Coronary artery (tissue), 2 donors: Measurements from ENCODE around the gene ERGIC1.
"Not testable (repeated sequence)": the region's sequence is repeated elsewhere in the genome, so short reads cannot be mapped to it uniquely, and the experiment has no call there.

ENCODE experiments used
- DNase-seq: peaks from one replicate; pipeline ENCODE4 v3.0.0-alpha.2; 2017; ENCODE audit warnings: low spot score
- H3K27ac ChIP-seq, 2 donors: fragments of 200-600 bp; sonication (generic); one replicate each; pipeline ENCODE4 v1.5.1; 2016 to 2019
- H3K4me3 ChIP-seq: fragments of 200-600 bp; sonication (generic); 2 replicates; pipeline ENCODE4 v1.5.1; 2016; ENCODE audit warnings: mild to moderate bottlenecking, moderate library complexity
- TF ChIP-seq, protein P1 (sequence below): fragments of 200-600 bp; sonication (generic); IDR thresholded peaks from one replicate; pipeline ENCODE4 v1.5.1; 2019; ENCODE audit warnings: antibody characterized with exemption

ERGIC1 gene

DNA sequence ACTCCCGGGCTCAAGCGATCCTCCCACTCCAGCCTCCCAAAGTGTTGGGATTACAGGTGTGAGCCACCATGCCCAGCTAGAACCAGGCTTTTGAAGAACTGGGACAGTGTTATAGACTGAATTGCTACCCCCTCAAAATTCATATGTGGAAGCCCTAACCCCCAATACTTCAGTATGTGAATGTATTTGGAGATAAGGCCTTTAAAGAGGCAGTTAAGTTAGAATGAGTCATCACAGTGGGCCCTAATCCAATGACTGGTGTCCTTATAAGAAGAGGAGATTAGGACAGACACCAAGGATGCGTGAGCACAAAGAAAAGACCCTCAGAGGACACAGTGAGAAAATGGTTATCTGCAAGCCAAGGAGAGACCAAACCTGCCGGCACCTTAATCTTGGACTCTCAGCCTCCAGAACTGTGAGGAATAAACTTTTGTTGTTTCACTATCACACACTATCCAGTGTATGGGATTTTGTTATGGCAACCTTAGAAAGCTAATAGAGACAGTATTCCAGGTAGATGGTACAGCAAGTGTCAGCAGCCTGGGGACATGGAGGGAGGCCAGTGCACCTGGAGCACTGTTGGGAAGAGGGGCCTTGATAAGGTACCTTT is 31.4 kb upstream of the ERGIC1 start:
- H3K27ac ChIP-seq, result no peak overlapping the region
- TF ChIP-seq, protein P1, sequence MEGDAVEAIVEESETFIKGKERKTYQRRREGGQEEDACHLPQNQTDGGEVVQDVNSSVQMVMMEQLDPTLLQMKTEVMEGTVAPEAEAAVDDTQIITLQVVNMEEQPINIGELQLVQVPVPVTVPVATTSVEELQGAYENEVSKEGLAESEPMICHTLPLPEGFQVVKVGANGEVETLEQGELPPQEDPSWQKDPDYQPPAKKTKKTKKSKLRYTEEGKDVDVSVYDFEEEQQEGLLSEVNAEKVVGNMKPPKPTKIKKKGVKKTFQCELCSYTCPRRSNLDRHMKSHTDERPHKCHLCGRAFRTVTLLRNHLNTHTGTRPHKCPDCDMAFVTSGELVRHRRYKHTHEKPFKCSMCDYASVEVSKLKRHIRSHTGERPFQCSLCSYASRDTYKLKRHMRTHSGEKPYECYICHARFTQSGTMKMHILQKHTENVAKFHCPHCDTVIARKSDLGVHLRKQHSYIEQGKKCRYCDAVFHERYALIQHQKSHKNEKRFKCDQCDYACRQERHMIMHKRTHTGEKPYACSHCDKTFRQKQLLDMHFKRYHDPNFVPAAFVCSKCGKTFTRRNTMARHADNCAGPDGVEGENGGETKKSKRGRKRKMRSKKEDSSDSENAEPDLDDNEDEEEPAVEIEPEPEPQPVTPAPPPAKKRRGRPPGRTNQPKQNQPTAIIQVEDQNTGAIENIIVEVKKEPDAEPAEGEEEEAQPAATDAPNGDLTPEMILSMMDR, result no peak
- no peak for DNase-seq
- no peak overlapping the region for H3K4me3 ChIP-seq

GRCh38 chr5:172805018-172805683 is 28.9 kb upstream of the ERGIC1 start:
- DNase-seq, result no peak
- H3K27ac ChIP-seq, result no peak overlapping the region
- no peak overlapping the region for H3K4me3 ChIP-seq
- TF ChIP-seq, protein P1, result no peak

DNA sequence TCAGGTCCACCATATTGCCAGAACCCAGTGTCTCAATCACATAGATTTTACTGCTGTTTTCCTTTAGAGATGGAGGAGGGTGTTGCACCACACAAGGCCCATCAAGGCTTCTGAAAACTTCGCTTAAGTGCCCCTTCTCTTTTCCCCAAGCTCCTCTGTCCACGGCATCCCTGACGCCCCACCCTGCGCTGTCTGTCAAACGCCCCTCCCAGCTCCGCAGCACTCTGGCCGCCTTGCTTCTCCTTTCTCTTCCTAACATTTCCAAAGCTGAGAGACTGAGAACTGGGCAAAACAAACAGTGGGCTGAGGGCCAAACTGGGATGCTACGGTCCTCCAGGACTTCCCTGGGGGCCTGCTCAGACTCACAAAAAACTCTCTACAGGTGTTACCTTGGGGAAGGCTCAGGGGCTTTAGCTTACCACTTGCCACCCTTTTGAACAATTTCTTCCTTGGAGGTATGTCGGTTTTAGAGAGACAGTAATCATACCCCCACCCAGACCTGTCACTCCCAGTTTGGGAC is 28.3 kb upstream of the ERGIC1 start:
- no peak for DNase-seq
- H3K4me3 ChIP-seq, result no peak overlapping the region
- TF ChIP-seq, protein P1, result no peak
- H3K27ac ChIP-seq, result peak overlapping the region in 1 of 2 donors; percentile 52

DNA sequence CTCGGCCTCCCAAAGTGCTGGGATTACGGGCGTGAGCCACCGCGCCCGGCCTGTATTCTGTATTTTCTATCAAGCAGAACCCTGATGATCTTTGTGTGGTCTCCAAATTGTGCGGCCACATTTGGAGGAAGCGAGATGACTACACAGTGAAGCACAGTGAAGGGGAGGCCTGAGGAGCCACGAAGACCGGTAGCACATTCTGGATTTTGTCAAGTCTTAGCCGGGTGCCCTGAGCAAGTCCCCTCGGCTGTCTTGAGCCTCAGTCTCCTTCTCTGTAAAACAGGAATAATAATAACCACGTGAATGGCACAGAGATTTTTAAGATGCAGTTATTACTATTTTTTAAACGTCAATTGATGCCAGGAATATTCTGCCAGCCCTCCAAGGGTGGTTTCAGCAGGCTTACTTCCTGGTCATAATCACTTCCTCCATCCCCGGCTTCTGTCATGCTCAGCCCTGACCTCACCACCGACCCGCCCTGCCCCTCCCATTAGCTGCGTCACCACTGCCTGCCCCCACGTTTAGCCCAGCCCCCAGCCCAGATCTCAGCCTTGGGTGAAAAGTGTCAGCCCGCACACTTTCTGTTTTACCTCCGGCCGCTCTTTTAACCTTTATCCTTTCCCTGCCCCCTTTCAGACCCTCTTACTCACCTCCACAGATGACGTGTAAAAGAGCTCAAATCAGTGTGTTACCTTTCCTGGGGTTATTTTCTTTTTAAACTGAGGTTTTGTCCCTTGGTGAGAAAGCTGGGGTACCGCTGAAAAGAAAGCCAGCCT is 27.0 kb upstream of the ERGIC1 start:
- H3K27ac ChIP-seq, result peak overlapping the region; percentile 16 to 72
- DNase-seq, result no peak
- H3K4me3 ChIP-seq, result peak overlapping the region; percentile 47
- TF ChIP-seq, protein P1, result no peak

- Histone ChIP-seq H3K4me3 (peak overlapping the region; percentile 47), H3K27ac (peak overlapping the region; percentile 16 to 72)
- no peak for DNase-seq
- TF ChIP-seq, protein P1, result no peak
These were observed 26.2 kb upstream of the ERGIC1 start for GRCh38 chr5:172807766-172808311.

GRCh38 chr5:172809774-172810173 is 24.3 kb upstream of the ERGIC1 start:
- H3K4me3 ChIP-seq, result no peak overlapping the region
- TF ChIP-seq, protein P1, result no peak
- no peak for DNase-seq
- H3K27ac ChIP-seq, result no peak overlapping the region

- not testable (repeated sequence) for DNase-seq
These were observed 23.1 kb upstream of the ERGIC1 start for GRCh38 chr5:172810996-172811395.

More at GRCh38 chr5:172810996-172811395, 23.1 kb upstream of the ERGIC1 start:
- H3K4me3 ChIP-seq, H3K27ac ChIP-seq: not testable (repeated sequence)
